Motor neuron (in vitro differentiated cells): ENCODE data around the gene HK1. TPM values are rescaled to one million over a fixed set of nuclear protein-coding genes. Genes with fewer than 3 reads are reported as not detected.
A peak's percentile ranks its signal among the peaks of the same experiment; 100 is the strongest.

ENCODE experiments used
- ATAC-seq, 8 experiments: fragments of 200-7000 bp; cut with Tn5 transposase; replicated peaks in 6 of 8; 2 replicates each; pipeline ENCODE4 v1.8.0; 2021; ENCODE audit warnings: mild to moderate bottlenecking in 8 of 8, moderate library complexity in 8 of 8
- H3K27ac ChIP-seq, 2 donors: fragments of 250-450 bp; sonication (Bioruptor Pico); 2 replicates each; pipeline ENCODE4 v1.9.0; 2021; ENCODE audit warnings: antibody characterized with exemption in 2 of 2, mild to moderate bottlenecking in 2 of 2, moderate library complexity in 1 of 2
- H3K4me1 ChIP-seq, 2 donors: fragments of 250-450 bp; sonication (Bioruptor Pico); replicated peaks in 1 of 2; 2 replicates each; pipeline ENCODE4 v1.6.1; 2021; ENCODE audit warnings: antibody characterized with exemption in 2 of 2, mild to moderate bottlenecking in 2 of 2, moderate library complexity in 1 of 2
- H3K4me3 ChIP-seq, 5 donors: fragments of 250-450 bp; sonication (Bioruptor Pico); 2 replicates each; pipeline ENCODE4 v1.9.0; 2021; ENCODE audit warnings: antibody characterized with exemption in 5 of 5, mild to moderate bottlenecking in 5 of 5, moderate library complexity in 4 of 5
- WGBS, 10 experiments: fragments of 450-650 bp; shearing (Covaris generic); methylation state at CpG; one replicate each; pipeline ENCODE4 v1.0.0; 2022; 5-methylcytosine and 5-hydroxymethylcytosine counted together
- in situ Hi-C, 9 experiments: fragments of 400-800 bp; cut with MboI; loops; one replicate each; pipeline ENCODE4 v1.15.0; 2021; ENCODE audit warnings: low sequenced_read_pairs in 9 of 9, low pct_unique_long_range_greater_than_20kb in 2 of 9; ENCODE audit not compliant: unreplicated experiment in 9 of 9
- total RNA-seq, 8 experiments: library from RNA; unstranded; fragments of 300-600 nt; gene quantifications; 2 replicates each; pipeline versions ENCODE4 v1.2.3 to v1.2.4, GENCODE V29; 2022

HK1 gene
- total RNA-seq, 8 experiments from 2014 or later, result 53.8 to 113 (median 83.7) TPM

GRCh38 chr10:69408318-69409175, 130.3 kb downstream of the HK1 start:
- ATAC-seq, result peak; percentile 66 to 88 (median 81)
- H3K4me1 ChIP-seq, result peaks cover 18 to 20% of the 10 kb centered on the region in 2 donors
- H3K27ac ChIP-seq, result peak overlapping the region in 1 of 2 donors; percentile 22
- 0 to 60% (median 10%) methylated on average over 1 to 8 of the region's 64 CpGs; no CpG with 5 or more reads in 3 of the 10 experiments for WGBS, 10 experiments
- in situ Hi-C loops, result loop anchor here in 5 of 9 experiments (10.0 to 25.0 kb wide), 3 partner anchors 174 to 396 kb away; partner anchors contain the start of gene FAM241B (in 4 of the 5)
- H3K4me3 ChIP-seq, result peak overlapping the region; percentile 24 to 37 (median 31)

- WGBS, 10 experiments, result 7 to 76% (median 60%) methylated on average over 4 to 6 of the region's 7 CpGs; no CpG with 5 or more reads in 7 of the 10 experiments
- peak in 2 of 8 experiments; percentile 7 to 11 for ATAC-seq
- peak overlapping the region; percentile 24 to 37 (median 31) for H3K4me3 ChIP-seq
- H3K4me1 ChIP-seq, result peaks cover 18 to 20% of the 10 kb centered on the region in 2 donors
- H3K27ac ChIP-seq, result peak overlapping the region in 1 of 2 donors; percentile 22
- in situ Hi-C loops, result loop anchor here in 5 of 9 experiments (10.0 to 25.0 kb wide), 3 partner anchors 174 to 397 kb away; partner anchors contain the start of gene FAM241B (in 4 of the 5)
Measured at GRCh38 chr10:69409176-69409495, 130.8 kb downstream of the HK1 start.

GRCh38 chr10:69409968-69410367, 131.7 kb downstream of the HK1 start:
- no peak overlapping the region for H3K27ac ChIP-seq
- peaks cover 18 to 20% of the 10 kb centered on the region in 2 donors for H3K4me1 ChIP-seq
- in situ Hi-C loops, result loop anchor here in 6 of 9 experiments (10.0 to 25.0 kb wide), 5 partner anchors 95 to 398 kb away; partner anchors contain the start of gene FAM241B (in 5 of the 6)
- no peak overlapping the region for H3K4me3 ChIP-seq
- WGBS, 10 experiments, result 50 to 100% (median 62%) methylated on average over 1 to 3 of the region's 6 CpGs; no CpG with 5 or more reads in 6 of the 10 experiments
- ATAC-seq, result no peak

- Histone ChIP-seq H3K27ac (no peak overlapping the region), H3K4me3 (no peak overlapping the region), H3K4me1 (peaks cover 18 to 20% of the 10 kb centered on the region in 2 donors)
- no peak for ATAC-seq
- WGBS, 10 experiments, result 0 to 100% (median 83%) methylated on average over 1 to 6 of the region's 10 CpGs; no CpG with 5 or more reads in 1 of the 10 experiments
- in situ Hi-C loops, result loop anchor here in 6 of 9 experiments (10.0 to 25.0 kb wide), 4 partner anchors 94 to 398 kb away; partner anchors contain the start of gene FAM241B (in 5 of the 6)
Measured at GRCh38 chr10:69410487-69410886, 132.2 kb downstream of the HK1 start.

- 6 to 82% (median 40%) methylated on average over 1 to 4 of the region's 4 CpGs; no CpG with 5 or more reads in 5 of the 10 experiments for WGBS, 10 experiments
- Histone ChIP-seq H3K27ac (no peak overlapping the region), H3K4me1 (peaks cover 11 to 12% of the 10 kb centered on the region in 2 donors), H3K4me3 (no peak overlapping the region)
- no peak for ATAC-seq
- in situ Hi-C loops, result loop anchor here in 6 of 9 experiments (10.0 to 25.0 kb wide), 4 partner anchors 93 to 399 kb away; partner anchors contain the start of gene FAM241B (in 5 of the 6)
Measured at GRCh38 chr10:69411476-69411875, 133.2 kb downstream of the HK1 start.

GRCh38 chr10:69412232-69412790, 134.0 kb downstream of the HK1 start:
- ATAC-seq, result no peak
- in situ Hi-C loops, result loop anchor here in 6 of 9 experiments (10.0 to 25.0 kb wide), 4 partner anchors 92 to 400 kb away; partner anchors contain the start of gene FAM241B (in 5 of the 6)
- no peak overlapping the region for H3K4me3 ChIP-seq
- H3K4me1 ChIP-seq, result peaks cover 6 to 7% of the 10 kb centered on the region in 2 donors
- 40 to 100% (median 83%) methylated on average over 1 to 3 of the region's 3 CpGs; no CpG with 5 or more reads in 2 of the 10 experiments for WGBS, 10 experiments
- no peak overlapping the region for H3K27ac ChIP-seq

- in situ Hi-C loops, result loop anchor here in 6 of 9 experiments (10.0 to 25.0 kb wide), 4 partner anchors 91 to 401 kb away; partner anchors contain the start of gene FAM241B (in 5 of the 6)
- Histone ChIP-seq H3K27ac (no peak overlapping the region), H3K4me1 (peaks cover 6 to 7% of the 10 kb centered on the region in 2 donors), H3K4me3 (no peak overlapping the region)
- peak; percentile 40 to 66 (median 52) for ATAC-seq
- 0 to 40% (median 9%) methylated on average over 1 to 4 of the region's 13 CpGs; no CpG with 5 or more reads in 5 of the 10 experiments for WGBS, 10 experiments
Measured at GRCh38 chr10:69413221-69413865, 135.0 kb downstream of the HK1 start.

GRCh38 chr10:69414036-69415018, 136.0 kb downstream of the HK1 start:
- no peak for ATAC-seq
- Histone ChIP-seq H3K4me3 (no peak overlapping the region), H3K4me1 (peaks cover 1 to 4% of the 10 kb centered on the region in 2 donors), H3K27ac (no peak overlapping the region)
- 20 to 100% (median 81%) methylated on average over 1 to 9 of the region's 20 CpGs; no CpG with 5 or more reads in 1 of the 10 experiments for WGBS, 10 experiments
- in situ Hi-C loops, result loop anchor here in 6 of 9 experiments (10.0 to 25.0 kb wide), 4 partner anchors 90 to 402 kb away; partner anchors contain the start of gene FAM241B (in 5 of the 6)

GRCh38 chr10:69415049-69415448, 136.8 kb downstream of the HK1 start:
- WGBS, 10 experiments, result 42 to 100% (median 80%) methylated on average over 1 to 6 of the region's 13 CpGs; no CpG with 5 or more reads in 3 of the 10 experiments
- in situ Hi-C loops, result loop anchor here in 6 of 9 experiments (10.0 to 25.0 kb wide), 4 partner anchors 90 to 403 kb away; partner anchors contain the start of gene FAM241B (in 5 of the 6)
- Histone ChIP-seq H3K4me1 (peaks cover 0 to 4% of the 10 kb centered on the region in 2 donors), H3K27ac (no peak overlapping the region), H3K4me3 (no peak overlapping the region)
- no peak for ATAC-seq

GRCh38 chr10:69415951-69416350, 137.7 kb downstream of the HK1 start:
- in situ Hi-C loops, result loop anchor here in 6 of 9 experiments (10.0 to 25.0 kb wide), 4 partner anchors 89 to 404 kb away; partner anchors contain the start of gene FAM241B (in 5 of the 6)
- WGBS, 10 experiments, result 40 to 90% (median 77%) methylated on average over 1 to 7 of the region's 10 CpGs; no CpG with 5 or more reads in 6 of the 10 experiments
- no peak overlapping the region for H3K27ac ChIP-seq
- peaks cover 0 to 4% of the 10 kb centered on the region in 2 donors for H3K4me1 ChIP-seq
- ATAC-seq, result no peak
- no peak overlapping the region for H3K4me3 ChIP-seq

GRCh38 chr10:69416695-69417094, 138.4 kb downstream of the HK1 start, which contains the start of gene TACR2:
Gene TACR2 (minus strand): TSS chr10:69416918. CDS start chr10:69416323, 595 bp downstream.
- no peak for ATAC-seq
- no peak within 1 kb of the TSS for H3K4me3 ChIP-seq
- 47 to 94% (median 80%) methylated on average over 1 to 6 of the region's 10 CpGs; no CpG with 5 or more reads in 5 of the 10 experiments for WGBS, 10 experiments
- H3K4me1 ChIP-seq, result peaks cover 0 to 4% of the 10 kb centered on the region in 2 donors
- H3K27ac ChIP-seq, result no peak within 1 kb of the TSS
- in situ Hi-C loops, result loop anchor here in 6 of 9 experiments (10.0 to 25.0 kb wide), 4 partner anchors 88 to 404 kb away; partner anchors contain the start of gene FAM241B (in 5 of the 6)
